Nephron progenitor cell (in vitro differentiated cells): ENCODE data around the gene BCL11B.

Experiments
- DNase-seq: peaks from one replicate; pipeline ENCODE4 v3.0.0; 2021
- H3K27ac Mint-ChIP-seq: 2 replicates; pipeline ENCODE4 v1.8.0; 2021; ENCODE audit warnings: mild to moderate bottlenecking, moderate library complexity, mixed read lengths
- H3K27me3 Mint-ChIP-seq: 2 replicates; pipeline ENCODE4 v1.8.0; 2021; ENCODE audit warnings: mild to moderate bottlenecking, low read depth, mixed read lengths; ENCODE audit not compliant: poor library complexity
- H3K36me3 Mint-ChIP-seq: 2 replicates; pipeline ENCODE4 v1.8.0; 2021; ENCODE audit warnings: low read depth, mixed read lengths
- H3K4me1 Mint-ChIP-seq: 2 replicates; pipeline ENCODE4 v1.8.0; 2021; ENCODE audit warnings: mixed read lengths
- H3K4me3 Mint-ChIP-seq: 2 replicates; pipeline ENCODE4 v1.8.0; 2021; ENCODE audit warnings: mild to moderate bottlenecking, moderate library complexity, mixed read lengths
- H3K9me3 Mint-ChIP-seq: 2 replicates; pipeline ENCODE4 v1.8.0; 2021; ENCODE audit warnings: mild to moderate bottlenecking, moderate library complexity, mixed read lengths
- CTCF ChIP-seq: fragments of 200-600 bp; sonication (generic); IDR thresholded peaks from 2 replicates; pipeline ENCODE4 v1.5.0; 2021; ENCODE audit warnings: antibody characterized with exemption

Gene BCL11B

GRCh38 chr14:99313234-99313633 is 41.2 kb upstream of the BCL11B start:
- DNase-seq: no peak
- TF ChIP-seq CTCF: no peak
- no peak overlapping the region for H3K4me3 Mint-ChIP-seq
- H3K4me1 Mint-ChIP-seq: peaks cover 41% of the 10 kb centered on the region
- no peaks in the 10 kb centered on the region for H3K36me3 Mint-ChIP-seq
- no peak overlapping the region for H3K27ac Mint-ChIP-seq
- peaks cover 32% of the 10 kb centered on the region for H3K9me3 Mint-ChIP-seq
- peaks cover 8% of the 10 kb centered on the region for H3K27me3 Mint-ChIP-seq

GRCh38 chr14:99312106-99312505 is 40.1 kb upstream of the BCL11B start:
- H3K27me3 Mint-ChIP-seq: peaks cover 8% of the 10 kb centered on the region
- H3K36me3 Mint-ChIP-seq: no peaks in the 10 kb centered on the region
- no peak overlapping the region for H3K27ac Mint-ChIP-seq
- no peak for TF ChIP-seq CTCF
- H3K4me3 Mint-ChIP-seq: no peak overlapping the region
- peaks cover 30% of the 10 kb centered on the region for H3K4me1 Mint-ChIP-seq
- peaks cover 36% of the 10 kb centered on the region for H3K9me3 Mint-ChIP-seq
- DNase-seq: no peak

- Mint-ChIP-seq H3K4me3 (no peak overlapping the region), H3K36me3 (no peaks in the 10 kb centered on the region), H3K4me1 (peaks cover 8% of the 10 kb centered on the region)
These were observed 37.3 kb upstream of the BCL11B start for GRCh38 chr14:99309220-99309766.

GRCh38 chr14:99304208-99304607 is 32.2 kb upstream of the BCL11B start:
- no peak overlapping the region for H3K4me3 Mint-ChIP-seq
- peaks cover 72% of the 10 kb centered on the region for H3K9me3 Mint-ChIP-seq
- no peak overlapping the region for H3K27ac Mint-ChIP-seq
- H3K36me3 Mint-ChIP-seq: peaks cover 7% of the 10 kb centered on the region
- no peaks in the 10 kb centered on the region for H3K4me1 Mint-ChIP-seq
- DNase-seq: no peak
- no peak for TF ChIP-seq CTCF
- peaks cover 4% of the 10 kb centered on the region for H3K27me3 Mint-ChIP-seq

More at GRCh38 chr14:99309220-99309766, 37.3 kb upstream of the BCL11B start:
- no peak for DNase-seq
- peaks cover 8% of the 10 kb centered on the region for H3K27me3 Mint-ChIP-seq
- no peak for TF ChIP-seq CTCF
- H3K9me3 Mint-ChIP-seq: peaks cover 58% of the 10 kb centered on the region
- H3K27ac Mint-ChIP-seq: no peak overlapping the region

GRCh38 chr14:99300190-99300589 is 28.2 kb upstream of the BCL11B start:
- H3K4me3 Mint-ChIP-seq: no peak overlapping the region
- no peak overlapping the region for H3K27ac Mint-ChIP-seq
- peaks cover 73% of the 10 kb centered on the region for H3K9me3 Mint-ChIP-seq
- H3K4me1 Mint-ChIP-seq: no peaks in the 10 kb centered on the region
- no peak for DNase-seq
- peaks cover 4% of the 10 kb centered on the region for H3K27me3 Mint-ChIP-seq
- no peak for TF ChIP-seq CTCF
- H3K36me3 Mint-ChIP-seq: peaks cover 7% of the 10 kb centered on the region

- Mint-ChIP-seq H3K4me1 (no peaks in the 10 kb centered on the region), H3K36me3 (peaks cover 7% of the 10 kb centered on the region), H3K4me3 (no peak overlapping the region), H3K9me3 (peaks cover 43% of the 10 kb centered on the region), H3K27me3 (no peaks in the 10 kb centered on the region), H3K27ac (no peak overlapping the region)
- DNase-seq: no peak
- TF ChIP-seq CTCF: no peak
These were observed 24.5 kb upstream of the BCL11B start for GRCh38 chr14:99296517-99296916.
